Measurements from ENCODE around the gene ACE. TPM values are rescaled to one million over a fixed set of nuclear protein-coding genes. Genes with fewer than 3 reads are reported as not detected.

ACE gene
- total RNA-seq, 1 experiment from 2014 or later, result 2.4 TPM

GRCh38 chr17:63544467-63545301 is 67.8 kb downstream of the ACE start:
- no peak for DNase-seq (ENCODE audit: low spot score)
- in situ Hi-C loops (cut with HindIII; ENCODE audit: low sequenced_read_pairs), result no loop called here

- in situ Hi-C loops (cut with HindIII; ENCODE audit: low sequenced_read_pairs), result no loop called here
- no peak for DNase-seq (ENCODE audit: low spot score)
These were observed 69.6 kb downstream of the ACE start for GRCh38 chr17:63546308-63547082.

- DNase-seq (ENCODE audit: low spot score), result no peak
- in situ Hi-C loops (cut with HindIII; ENCODE audit: low sequenced_read_pairs), result no loop called here
These were observed 70.2 kb downstream of the ACE start for GRCh38 chr17:63547083-63547523.

Other genes starting within 250 kb of the ACE start
- 1.5 TPM in 1 of 2 replicates, not detected in the other for gene CYB561, start 30.8 kb upstream of the ACE start, total RNA-seq (2014; rRNA removed; shearing (Covaris generic))
- 0.37 TPM in 1 of 2 replicates, not detected in the other for gene KCNH6, start 46.3 kb downstream of the ACE start, total RNA-seq (2014; rRNA removed; shearing (Covaris generic))
- 14.7 and 18.7 TPM in 2 replicates for gene DCAF7, start 73.4 kb downstream of the ACE start, total RNA-seq (2014; rRNA removed; shearing (Covaris generic))
- gene TACO1, start 123.8 kb downstream of the ACE start, total RNA-seq (2014; rRNA removed; shearing (Covaris generic)), result 63.9 and 64.6 TPM in 2 replicates
- gene MAP3K3, start 145.4 kb downstream of the ACE start, total RNA-seq (2014; rRNA removed; shearing (Covaris generic)), result 9.1 and 13.8 TPM in 2 replicates
- 51.6 and 72.5 TPM in 2 replicates for gene LIMD2, start 223.1 kb downstream of the ACE start, total RNA-seq (2014; rRNA removed; shearing (Covaris generic))

Data from G401 (cell line).